NCI-H2196 treated with DMSO at 0.1 percent for 48 hours (cell line): ENCODE data around the gene ADK.
"Not testable (repeated sequence)": the region's sequence is repeated elsewhere in the genome, so short reads cannot be mapped to it uniquely, and the experiment has no call there.

Source experiments
- DNase-seq: peaks from one replicate; lab custom pipeline; 2025; ENCODE audit not compliant: unreplicated experiment; lab: John Stamatoyannopoulos, UW

The ADK gene

GRCh38 chr10:74415146-74415839 is 264.3 kb downstream of the ADK start:
- no peak for DNase-seq

- DNase-seq, result no peak
These were observed 266.4 kb downstream of the ADK start for GRCh38 chr10:74417397-74417796.

DNA sequence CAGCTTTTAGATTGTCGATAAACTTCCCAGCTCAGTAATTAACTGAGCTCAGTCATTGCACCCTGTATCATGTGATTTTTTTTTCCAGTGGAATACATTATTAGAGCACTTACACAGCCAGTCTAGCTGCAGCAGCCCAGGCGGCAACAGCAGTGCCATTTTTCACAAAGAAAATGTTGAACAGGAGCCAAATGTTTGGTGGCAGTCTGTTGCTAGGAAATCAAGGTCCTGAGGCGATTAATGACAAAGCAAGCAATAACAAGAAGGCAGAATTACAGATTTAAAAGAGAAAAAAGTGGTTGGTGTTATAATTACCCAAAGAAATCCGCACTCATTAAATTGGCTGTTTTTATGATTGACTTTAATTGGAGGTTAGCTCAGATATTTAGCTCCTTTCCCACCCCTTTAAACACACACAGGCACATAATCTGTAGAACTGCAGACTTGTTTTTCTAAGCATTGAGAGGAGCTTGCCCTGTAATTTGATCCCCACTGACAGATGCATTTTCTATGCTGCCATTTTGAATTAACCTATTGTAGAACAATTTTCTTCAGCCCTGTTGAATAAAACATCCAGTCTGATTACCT is 267.4 kb downstream of the ADK start:
- peak; percentile 89 for DNase-seq

GRCh38 chr10:74419491-74419951 is 268.5 kb downstream of the ADK start:
- peak; percentile 11 for DNase-seq

GRCh38 chr10:74419958-74420375 is 268.9 kb downstream of the ADK start:
- DNase-seq, result no peak

DNA sequence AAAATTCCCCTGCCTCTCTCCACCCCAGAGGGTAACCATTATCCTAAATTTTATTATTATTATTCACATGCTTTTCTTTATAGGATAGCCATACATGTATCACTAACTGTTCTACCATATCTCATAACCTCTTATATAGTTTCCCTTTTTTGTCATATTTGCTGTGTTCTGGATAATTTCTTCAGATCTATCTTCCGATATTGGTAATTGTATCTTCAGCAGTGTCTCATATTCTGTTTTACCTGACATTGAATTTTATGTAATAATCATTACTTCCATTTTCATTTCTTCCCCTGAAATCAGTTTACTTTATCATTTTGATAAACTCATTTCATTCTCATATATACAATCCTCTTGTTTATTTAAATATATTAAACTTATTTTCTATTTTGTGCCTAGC is 273.5 kb downstream of the ADK start:
- DNase-seq, result no peak

DNA sequence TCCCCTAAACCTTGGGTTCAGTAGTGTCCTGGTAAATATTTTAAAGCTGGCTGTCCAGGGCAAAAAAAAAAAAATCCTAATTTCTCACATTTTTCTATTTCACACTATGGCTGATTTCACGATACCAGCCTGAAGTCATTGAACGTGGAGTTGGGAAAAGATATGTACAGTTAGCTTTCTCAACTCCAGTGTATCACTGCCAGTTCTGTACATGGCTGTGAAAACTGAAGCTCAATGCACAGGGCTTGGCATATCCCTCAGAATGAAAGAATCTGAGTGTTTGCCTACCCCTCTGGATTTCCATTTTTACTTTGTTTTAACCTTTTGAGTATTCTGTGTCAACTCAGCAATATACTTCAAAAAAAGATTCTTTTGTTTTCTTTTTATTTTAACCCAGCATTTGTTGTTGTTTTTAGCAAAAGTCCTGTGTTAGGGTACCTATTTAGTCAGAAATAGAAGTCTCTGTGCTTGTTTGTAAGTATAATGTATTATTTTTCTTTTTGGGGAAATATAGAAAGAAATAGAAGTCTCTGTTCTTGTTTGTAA is 274.5 kb downstream of the ADK start:
- DNase-seq, result no peak

DNA sequence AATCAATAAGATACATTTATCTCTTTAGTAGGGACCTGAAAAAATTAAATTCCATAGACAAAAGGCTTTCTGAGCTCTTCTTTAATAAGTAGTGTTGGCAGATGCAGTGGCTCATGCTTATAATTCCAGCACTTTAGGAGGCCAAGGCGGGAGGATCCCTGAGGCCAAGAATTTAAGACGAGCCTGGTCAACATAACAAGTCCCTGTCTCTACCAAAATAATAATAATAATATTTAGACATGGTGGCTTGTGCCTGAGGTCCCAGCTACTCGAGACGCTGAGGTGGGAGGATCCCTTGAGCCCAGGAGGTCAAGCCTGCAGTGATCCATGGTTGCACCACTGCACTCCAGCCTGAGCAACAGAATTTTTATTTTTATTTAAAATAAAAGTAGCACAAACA is 280.8 kb downstream of the ADK start:
- DNase-seq, result no peak

- no peak for DNase-seq
These were observed 282.0 kb downstream of the ADK start for GRCh38 chr10:74432841-74433594.

GRCh38 chr10:74433595-74433956 is 282.6 kb downstream of the ADK start:
- DNase-seq, result no peak

- no peak for DNase-seq
These were observed 283.0 kb downstream of the ADK start for GRCh38 chr10:74433993-74434392.

- no peak for DNase-seq
These were observed 283.5 kb downstream of the ADK start for GRCh38 chr10:74434547-74434946.

DNA sequence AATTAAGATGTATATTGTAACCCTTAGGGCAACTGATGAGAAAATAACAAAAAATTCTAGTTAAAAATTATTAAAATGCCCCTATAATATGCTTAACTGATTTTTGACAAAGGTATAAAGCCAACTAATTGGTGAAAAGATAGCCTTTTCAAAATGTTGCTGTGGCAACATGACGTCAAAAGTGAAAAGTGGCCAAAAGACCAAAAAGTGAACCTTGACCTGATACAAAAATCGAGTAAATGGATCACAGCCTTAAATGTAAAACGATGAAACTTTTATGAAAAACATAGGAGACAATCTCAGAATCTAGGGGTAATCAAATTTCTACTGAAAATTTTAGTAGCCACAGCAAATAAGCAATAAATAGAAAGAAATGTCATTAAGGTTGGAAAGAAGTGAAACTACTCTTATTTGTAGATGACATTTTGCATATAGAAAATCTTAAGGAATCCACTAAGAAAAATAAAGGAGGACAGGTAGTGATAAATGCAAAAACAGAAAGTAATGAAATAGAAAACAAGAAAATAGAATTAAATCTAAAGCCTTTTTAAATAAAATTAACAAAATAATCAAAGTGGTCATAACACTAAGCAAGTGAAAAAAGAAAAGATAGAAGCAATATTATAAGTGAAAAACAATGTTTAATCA is 285.6 kb downstream of the ADK start:
- no peak for DNase-seq

DNA sequence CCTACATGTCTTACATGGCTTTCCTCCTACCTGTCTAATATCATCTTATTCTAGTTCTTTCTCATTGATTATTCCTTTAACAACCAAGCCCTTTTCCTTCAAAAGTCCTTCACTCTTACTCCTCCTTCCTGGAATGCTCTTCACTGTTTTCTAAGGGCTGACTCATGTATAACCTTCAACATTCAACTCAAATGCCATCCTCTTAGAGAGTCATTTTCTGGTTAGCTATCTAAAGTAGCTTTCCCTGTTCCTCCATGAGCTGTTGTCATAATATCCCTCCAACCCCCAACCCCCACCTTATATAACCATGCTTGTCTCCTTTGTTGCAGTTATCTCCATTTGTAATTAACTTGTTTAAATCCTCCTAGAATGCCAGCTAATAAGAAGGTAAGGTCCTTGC is 286.8 kb downstream of the ADK start:
- DNase-seq, result no peak

DNA sequence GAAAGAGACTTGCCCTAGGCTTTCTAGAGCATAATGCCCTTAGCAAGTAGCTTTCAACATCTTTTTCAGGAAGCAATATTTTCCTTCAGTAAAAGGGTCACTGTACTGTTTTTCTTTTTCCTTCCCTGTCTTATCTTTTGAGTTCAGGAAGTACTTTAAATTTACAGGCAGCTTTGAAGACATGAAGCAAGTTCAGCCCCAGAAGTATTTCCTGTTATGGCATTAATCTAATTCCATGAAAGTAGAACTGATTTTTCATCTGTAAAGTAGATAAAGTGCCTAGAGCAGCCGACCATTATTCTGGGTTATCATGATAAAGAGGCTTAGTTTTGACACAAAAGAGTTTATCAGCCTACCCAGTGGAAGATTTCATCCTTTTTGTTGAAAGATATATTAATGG is 288.2 kb downstream of the ADK start:
- DNase-seq, result no peak

DNA sequence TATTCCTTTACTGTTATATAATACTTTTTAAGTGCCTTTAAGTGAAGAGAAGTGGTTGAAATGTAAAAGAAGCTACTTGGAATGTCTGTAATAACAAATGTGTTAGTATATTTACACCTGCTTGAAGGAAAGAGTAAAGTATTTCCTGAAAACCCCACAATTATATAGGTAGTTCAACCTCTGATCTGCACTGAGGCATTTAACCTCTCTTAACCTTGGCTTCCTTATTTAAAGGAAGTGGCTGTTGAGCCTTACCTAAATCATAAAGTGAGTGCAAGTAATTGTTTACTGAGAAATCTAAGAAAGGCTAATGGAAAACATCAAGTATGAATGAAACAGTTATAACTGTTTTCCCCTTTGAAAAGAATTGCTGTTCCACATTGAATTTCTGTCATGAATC is 294.5 kb downstream of the ADK start:
- no peak for DNase-seq

GRCh38 chr10:74450602-74451001 is 299.6 kb downstream of the ADK start:
- no peak for DNase-seq

- no peak for DNase-seq
These were observed 300.3 kb downstream of the ADK start for GRCh38 chr10:74451127-74451829.

DNA sequence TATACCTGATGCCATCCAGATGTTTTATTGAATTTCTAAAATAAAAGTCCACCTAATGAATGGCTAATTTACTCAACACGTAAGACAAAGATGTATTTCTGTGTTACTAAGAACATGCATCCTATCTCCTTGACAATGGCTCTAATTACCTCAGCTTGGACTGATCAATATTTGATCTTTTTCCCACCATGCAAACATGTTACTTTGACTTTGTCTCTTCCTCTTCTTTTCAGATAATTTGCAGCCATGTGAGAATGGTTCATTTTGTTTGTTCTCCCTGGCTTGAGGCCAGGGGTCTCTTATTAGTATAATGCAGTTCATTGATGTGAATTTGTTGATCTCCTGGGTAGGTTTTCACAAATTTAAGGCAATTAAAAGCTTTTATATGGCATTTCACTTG is 302.1 kb downstream of the ADK start:
- no peak for DNase-seq

GRCh38 chr10:74457478-74457877 is 306.5 kb downstream of the ADK start:
- DNase-seq, result not testable (repeated sequence)

DNA sequence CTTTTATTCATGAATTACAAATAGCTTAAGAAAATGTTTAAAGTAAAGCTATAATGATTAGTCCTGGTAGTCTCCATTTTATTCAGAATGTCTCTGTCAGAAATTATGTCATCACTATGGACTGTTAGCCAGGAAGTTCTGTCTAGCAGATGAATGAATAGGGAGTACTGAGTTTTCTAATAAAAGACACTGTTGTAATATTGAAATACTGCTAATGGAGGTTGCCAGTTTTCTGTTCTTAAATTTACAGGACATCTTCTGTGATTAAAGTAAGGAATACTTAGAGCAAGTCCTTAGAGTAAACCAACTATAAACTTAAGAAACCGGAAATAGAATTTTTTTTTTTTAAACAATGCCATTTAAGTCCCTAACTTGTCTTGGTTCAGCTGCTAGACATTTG is 309.8 kb downstream of the ADK start:
- DNase-seq, result no peak
